HepG2 (cell line): ENCODE measurements around the gene PTEN. TPM values are rescaled to one million over a fixed set of nuclear protein-coding genes. Genes with fewer than 3 reads are reported as not detected.

ENCODE experiments used
- BCL6 ChIP-seq: IDR thresholded peaks from 2 replicates; pipeline ENCODE4 v1.6.1; 2016; ENCODE audit warnings: missing genetic modification reagents, missing compliant biosample characterization
- CENPBD1 ChIP-seq: sonication (generic); formaldehyde crosslinking; IDR thresholded peaks from 2 replicates; pipeline ENCODE4 v1.8.0; 2022; ENCODE audit warnings: missing genetic modification reagents, low read depth, mild to moderate bottlenecking, borderline replicate concordance
- DMAP1 ChIP-seq: IDR thresholded peaks from 2 replicates; pipeline ENCODE4 v1.6.1; 2016
- GLMP ChIP-seq: sonication (generic); formaldehyde crosslinking; IDR thresholded peaks from 2 replicates; pipeline ENCODE4 v1.9.0; 2021; ENCODE audit warnings: missing genetic modification reagents, mild to moderate bottlenecking, borderline replicate concordance
- GPN1 ChIP-seq: sonication (generic); formaldehyde crosslinking; IDR thresholded peaks from 2 replicates; pipeline ENCODE4 v1.5.1; 2020; ENCODE audit warnings: missing genetic modification reagents, borderline replicate concordance
- HIVEP1 ChIP-seq: sonication (generic); formaldehyde crosslinking; IDR thresholded peaks from 2 replicates; pipeline ENCODE4 v1.4.0; 2020; ENCODE audit warnings: mild to moderate bottlenecking, missing genetic modification reagents
- IRF2 ChIP-seq: IDR thresholded peaks from 2 replicates; pipeline ENCODE4 v1.6.1; 2018; ENCODE audit warnings: missing genetic modification reagents, missing compliant biosample characterization
- MAZ ChIP-seq, 2 experiments: sonication (generic) in 1 of 2; formaldehyde crosslinking in 1 of 2; IDR thresholded peaks; 2 replicates each; pipeline versions ENCODE4 v1.5.0 to v1.6.1; 2012 to 2020; ENCODE audit warnings: low read depth in 2 of 2, mild to moderate bottlenecking in 2 of 2, borderline replicate concordance in 1 of 2, improper control_type of control experiment in 1 of 2, low read length in 1 of 2, missing genetic modification reagents in 1 of 2, moderate library complexity in 1 of 2
- MXI1 ChIP-seq: IDR thresholded peaks from 3 replicates; pipeline ENCODE4 v1.6.1; 2012; ENCODE audit warnings: low read depth, low read length, inconsistent platforms, borderline replicate concordance
- SALL1 ChIP-seq: sonication (generic); formaldehyde crosslinking; IDR thresholded peaks from 2 replicates; pipeline ENCODE4 v1.8.0; 2022; ENCODE audit warnings: mild to moderate bottlenecking, missing genetic modification reagents
- SP1 ChIP-seq, 2 experiments: fragments of 450-650 bp in 1 of 2; sonication (generic) in 1 of 2; formaldehyde crosslinking in 1 of 2; IDR thresholded peaks; 2 replicates each; pipeline versions ENCODE4 v1.4.0 to v1.6.1; 2016 to 2020; ENCODE audit warnings: missing genetic modification reagents in 1 of 2
- TCF7 ChIP-seq: sonication (generic); IDR thresholded peaks from 2 replicates; pipeline ENCODE4 v1.6.1; 2016; ENCODE audit warnings: antibody characterized with exemption, low read depth
- ZBTB42 ChIP-seq: sonication (generic); formaldehyde crosslinking; IDR thresholded peaks from 2 replicates; pipeline ENCODE4 v1.5.0; 2020; ENCODE audit warnings: mild to moderate bottlenecking, missing genetic modification reagents
- ZHX1 ChIP-seq: sonication (generic); formaldehyde crosslinking; IDR thresholded peaks from 2 replicates; pipeline ENCODE4 v1.8.1; 2022; ENCODE audit warnings: low read depth, mild to moderate bottlenecking, missing genetic modification reagents
- ZHX2 ChIP-seq, 2 experiments: sonication (generic) in 1 of 2; formaldehyde crosslinking in 1 of 2; IDR thresholded peaks; 2 replicates each; pipeline versions ENCODE4 v1.6.1 to v1.9.0; 2014 to 2022; ENCODE audit warnings: antibody characterized with exemption in 1 of 2, borderline replicate concordance in 1 of 2, inconsistent platforms in 1 of 2, low read depth in 1 of 2, missing genetic modification reagents in 1 of 2
- ZMAT5 ChIP-seq: sonication (generic); formaldehyde crosslinking; IDR thresholded peaks from 2 replicates; pipeline ENCODE4 v1.5.0; 2020; ENCODE audit warnings: mild to moderate bottlenecking, low read depth, missing genetic modification reagents, borderline replicate concordance
- ZNF562 ChIP-seq: sonication (generic); formaldehyde crosslinking; IDR thresholded peaks from 2 replicates; pipeline ENCODE4 v1.8.0; 2022; ENCODE audit warnings: missing genetic modification reagents, borderline replicate concordance
- polyA plus RNA-seq, 8 experiments: library from polyadenylated mRNA; depleted of rRNA in 3 of 8; stranded (reverse) in 7 of 8; unstranded in 1 of 8; fragments of >200 nt; fragmentation: Illumina TruSeq in 4 of 8; extraction: Trizol in 4 of 8; gene quantifications; 2 replicates each; pipeline versions ENCODE4 v1.2.1 to v1.2.3, GENCODE V29; 2011 to 2016; ENCODE audit warnings: low read depth in 4 of 8, missing spikeins in 1 of 8, mixed read lengths in 1 of 8; ENCODE audit not compliant: insufficient read depth in 1 of 8
- total RNA-seq, 5 experiments: library from RNA; depleted of rRNA; stranded (reverse); fragments of >200 nt; fragmentation: Illumina TruSeq; extraction: Trizol; gene quantifications; 2 replicates each; pipeline ENCODE4 v1.2.3, GENCODE V29; 2016; ENCODE audit warnings: low read depth in 1 of 5

Gene PTEN
- total and polyA plus RNA-seq, 2 of the 13 experiments (the other 11 are each of a cell fraction or from before 2014, with no cell fraction given) = 30.3 to 61.3 TPM

GRCh38 chr10:87861953-87862678 is 1.3 kb upstream of the PTEN start (continued):
- peak; percentile 92 for TF ChIP-seq IRF2 (CRISPR knock-in tag)
- peak; percentile 41; the same call in 1 of the 3 replicates for TF ChIP-seq MXI1
- TF ChIP-seq ZHX2 (IDR thresholded peaks at IDR 0.05; ENCODE audit: low read depth) = peak; percentile 69
- TF ChIP-seq ZHX2 (CRISPR knock-in tag; IDR thresholded peaks at IDR 0.05; ENCODE audit: borderline replicate concordance) = peak; percentile 50; the same call in 1 of the 2 replicates
- TF ChIP-seq BCL6 (CRISPR knock-in tag) = peak; percentile 67
- TF ChIP-seq GPN1 (CRISPR knock-in tag) = no peak
- no peak for TF ChIP-seq GLMP
- peak; percentile 41; the same call in 1 of the 2 replicates for TF ChIP-seq TCF7
- TF ChIP-seq ZMAT5 (CRISPR knock-in tag) = no peak
- TF ChIP-seq ZNF562 (CRISPR knock-in tag) = 0 out of 2 replicates have a peak, but pooled peaks have one; percentile 39
- no peak for TF ChIP-seq ZBTB42 (CRISPR knock-in tag)
- TF ChIP-seq ZHX1 (CRISPR knock-in tag) = peak; percentile 73; the same call in 1 of the 2 replicates
- TF ChIP-seq HIVEP1 = peak; percentile 86
- TF ChIP-seq SALL1 = peak; percentile 89
- TF ChIP-seq CENPBD1 (CRISPR knock-in tag) = 0 out of 2 replicates have a peak, but pooled peaks have one; percentile 60
- TF ChIP-seq MAZ (IDR thresholded peaks at IDR 0.05; ENCODE audit: borderline replicate concordance, low read depth, low read length) = peak; percentile 96
- TF ChIP-seq MAZ (CRISPR knock-in tag; IDR thresholded peaks at IDR 0.05; ENCODE audit: low read depth) = peak; percentile 94
- TF ChIP-seq SP1 (IDR thresholded peaks at IDR 0.05) = no peak
- TF ChIP-seq SP1 (CRISPR knock-in tag; IDR thresholded peaks at IDR 0.05) = peak; percentile 99
- peak; percentile 97 for TF ChIP-seq DMAP1 (CRISPR knock-in tag)
